ENCODE results near the gene OR10H3. TPM values are rescaled to one million over a fixed set of nuclear protein-coding genes. Genes with fewer than 3 reads are reported as not detected.

OR10H3 gene
- total RNA-seq, 2 experiments from 2014 or later: not detected

DNA sequence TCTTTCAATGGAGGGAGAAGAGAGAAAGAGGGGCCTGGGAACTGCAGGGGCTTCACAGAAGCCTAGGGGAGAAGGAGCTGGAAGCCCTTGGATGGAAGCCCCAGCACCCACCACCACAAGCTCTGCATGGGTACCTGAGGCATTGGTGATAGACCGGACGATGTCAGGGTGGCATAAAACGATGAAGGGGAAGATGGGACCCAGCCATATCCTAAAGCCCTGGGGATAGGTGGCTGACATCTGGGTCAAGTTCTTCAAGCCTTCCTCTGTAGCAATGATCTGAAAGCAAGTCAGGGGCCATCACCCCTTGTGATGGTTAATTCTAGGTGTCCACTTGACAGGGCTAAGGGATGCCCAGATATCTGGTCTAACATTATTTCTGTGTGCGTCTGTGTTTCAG lies 38.5 kb downstream of the OR10H3 start:
- intact Hi-C loops (cut with micrococcal nuclease): no loop called here
- ATAC-seq (no peak), DNase-seq (no peak)
- Mint-ChIP-seq H3K36me3 (ENCODE audit: low read depth) (no peaks in the 10 kb centered on the region), H3K4me1 (ENCODE audit: low read depth) (no peaks in the 10 kb centered on the region), H3K27me3 (peaks cover 14% of the 10 kb centered on the region), H3K4me3 (no peak overlapping the region), H3K27ac (no peak overlapping the region), H3K9me3 (no peaks in the 10 kb centered on the region)
- no peak for TF ChIP-seq CTCF (IDR thresholded peaks at IDR 0.05)
- POLR2A ChIA-PET: no interaction called here
- CTCF ChIA-PET: no interaction called here

GRCh38 chr19:15776991-15777970 lies 39.5 kb downstream of the OR10H3 start:
- peaks cover 10% of the 10 kb centered on the region for H3K27me3 Mint-ChIP-seq

DNA sequence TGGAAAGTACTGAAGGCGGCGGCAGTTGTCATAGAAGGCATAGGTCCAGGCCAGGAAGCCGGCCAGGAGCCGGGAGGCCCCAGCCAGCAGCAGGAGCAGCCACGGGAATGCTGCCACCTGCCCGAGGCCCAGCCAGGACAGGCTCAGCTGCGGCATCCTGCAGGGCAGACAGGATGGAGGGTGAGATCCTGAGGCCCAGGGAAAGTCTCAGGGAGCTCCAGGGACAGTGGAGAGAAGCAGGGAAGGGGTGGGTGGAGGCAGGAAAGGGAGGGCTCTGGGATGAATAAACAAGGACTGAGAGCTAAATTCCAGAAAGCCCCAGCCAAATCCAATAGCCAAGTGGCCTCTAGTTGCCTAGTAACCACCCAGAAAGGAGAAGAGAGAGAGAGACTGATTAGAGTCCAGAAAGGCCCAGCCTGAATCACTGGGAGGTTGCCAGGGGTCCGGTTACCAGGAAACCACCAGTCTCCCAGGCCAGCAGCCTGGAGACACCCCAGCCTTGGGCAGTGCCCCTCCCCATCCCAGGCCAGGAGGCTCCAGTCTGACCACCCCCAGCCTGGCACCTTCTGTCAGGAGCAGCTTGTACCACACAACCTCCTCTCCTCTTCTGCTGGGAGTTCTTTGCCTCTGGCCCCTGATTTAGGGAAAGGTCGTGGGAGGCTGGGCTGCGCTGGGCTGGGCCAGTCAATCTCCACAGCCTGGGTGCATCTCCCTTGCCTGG lies 42.1 kb downstream of the OR10H3 start:
- intact Hi-C loops (cut with micrococcal nuclease): no loop called here
- no peak for DNase-seq
- no peak for ATAC-seq
- Mint-ChIP-seq H3K27ac (no peak overlapping the region), H3K4me1 (ENCODE audit: low read depth) (no peaks in the 10 kb centered on the region), H3K9me3 (no peaks in the 10 kb centered on the region), H3K27me3 (peaks cover 2% of the 10 kb centered on the region), H3K4me3 (no peak overlapping the region), H3K36me3 (ENCODE audit: low read depth) (no peaks in the 10 kb centered on the region)
- ChIA-PET CTCF (no interaction called here), POLR2A (no interaction called here)
- no peak for TF ChIP-seq CTCF (IDR thresholded peaks at IDR 0.05)

More at GRCh38 chr19:15776991-15777970, 39.5 kb downstream of the OR10H3 start:
- no peak overlapping the region for H3K4me3 Mint-ChIP-seq
- no peaks in the 10 kb centered on the region for H3K4me1 Mint-ChIP-seq (ENCODE audit: low read depth)
- H3K27ac Mint-ChIP-seq: no peak overlapping the region
- intact Hi-C loops (cut with micrococcal nuclease): no loop called here
- DNase-seq: no peak
- no peak for ATAC-seq
- no peaks in the 10 kb centered on the region for H3K9me3 Mint-ChIP-seq
- ChIA-PET POLR2A (no interaction called here), CTCF (no interaction called here)
- TF ChIP-seq CTCF (IDR thresholded peaks at IDR 0.05): no peak
- H3K36me3 Mint-ChIP-seq (ENCODE audit: low read depth): no peaks in the 10 kb centered on the region

DNA sequence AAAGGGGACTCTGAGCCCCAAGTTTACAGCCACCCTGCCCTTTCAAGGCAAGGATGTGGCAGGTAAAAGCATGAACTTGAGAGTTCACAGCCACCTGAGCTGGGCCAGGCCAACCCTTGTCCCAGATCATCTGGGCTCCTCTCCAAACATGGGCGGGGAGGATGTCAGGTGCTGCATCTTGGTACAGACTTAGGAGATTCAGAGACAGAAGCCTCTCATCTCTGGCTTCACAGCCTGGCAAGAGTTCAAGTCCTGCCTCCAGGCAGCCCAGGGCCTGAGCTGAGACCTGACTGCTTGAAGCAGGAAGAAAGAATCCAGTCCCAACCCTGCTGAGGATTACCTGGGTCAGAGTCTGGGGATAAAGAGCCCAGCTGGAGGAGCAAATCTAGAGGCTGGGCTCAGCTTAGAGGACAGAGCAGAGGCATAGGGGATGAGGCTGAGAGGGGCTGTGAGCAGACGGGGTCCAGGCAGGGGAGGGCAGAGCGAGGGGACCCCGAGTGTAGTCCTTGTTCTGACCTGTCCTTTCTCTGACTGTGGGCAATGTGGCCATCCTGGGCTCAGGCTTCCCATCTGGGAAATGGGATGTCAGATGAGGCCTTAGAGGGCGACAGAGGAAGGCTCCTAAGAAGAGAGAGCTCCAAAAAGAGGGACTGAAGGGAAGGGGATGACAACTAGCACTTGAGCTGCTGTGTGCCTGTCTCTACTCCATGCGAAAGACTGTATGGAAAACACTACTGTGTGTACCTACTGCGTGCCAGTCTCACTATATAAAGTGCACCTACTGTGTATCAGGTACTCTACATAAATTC lies 43.0 kb downstream of the OR10H3 start:
- Mint-ChIP-seq H3K27ac (no peak overlapping the region), H3K36me3 (ENCODE audit: low read depth) (no peaks in the 10 kb centered on the region), H3K27me3 (peaks cover 2% of the 10 kb centered on the region), H3K9me3 (no peaks in the 10 kb centered on the region), H3K4me3 (no peak overlapping the region), H3K4me1 (ENCODE audit: low read depth) (no peaks in the 10 kb centered on the region)
- CTCF ChIA-PET: no interaction called here
- ATAC-seq (no peak), DNase-seq (peak; percentile 7)
- intact Hi-C loops (cut with micrococcal nuclease): no loop called here
- POLR2A ChIA-PET: interaction anchor here (0.6 kb wide), 1 partner anchor 142 kb away, joined by 3 read pairs; no protein-coding TSS in a partner anchor
- no peak for TF ChIP-seq CTCF (IDR thresholded peaks at IDR 0.05)

Data from activated CD8-positive, alpha-beta T cell treated with anti-CD3 and anti-CD28 coated beads for 36 hours (primary cell).